Activated CD4-positive, alpha-beta T cell treated with anti-CD3 and anti-CD28 coated beads for 4 hours (primary cell): ENCODE measurements around the gene C1QTNF6.

ENCODE experiments used
- DNase-seq, 2 donors: peaks; one replicate each; pipeline ENCODE4 v3.0.0-alpha.2; 2020

C1QTNF6 gene

DNA sequence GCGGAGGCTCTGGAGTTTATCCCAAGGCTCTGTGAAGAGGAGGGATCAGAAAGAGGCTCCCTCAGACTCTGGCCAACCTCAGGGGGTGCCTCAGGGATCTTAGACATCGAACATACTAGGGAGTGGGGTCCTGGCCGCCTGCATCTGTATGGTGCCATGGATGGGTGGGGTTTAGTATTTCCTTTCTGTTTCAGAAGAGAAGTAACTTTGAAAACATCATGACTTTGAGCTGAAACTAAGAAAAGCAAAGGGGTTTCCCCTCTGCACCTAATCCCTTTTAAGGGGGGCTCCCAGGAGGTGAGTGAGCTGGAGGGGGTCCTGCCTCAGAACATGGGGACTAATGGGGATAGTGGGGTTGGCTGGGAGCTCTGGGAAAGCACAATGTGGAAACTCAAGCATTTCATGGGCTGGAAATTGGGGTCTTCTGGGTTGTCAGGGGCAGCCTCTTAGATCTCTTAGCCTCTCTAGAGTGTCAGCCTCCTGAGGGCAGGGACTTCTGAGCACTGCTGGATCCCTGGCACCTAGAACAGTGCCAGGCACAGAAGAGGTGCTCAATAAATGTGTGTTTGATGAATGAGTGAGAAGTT, 36.0 kb upstream of the C1QTNF6 start:
- DNase-seq = no peak

DNA sequence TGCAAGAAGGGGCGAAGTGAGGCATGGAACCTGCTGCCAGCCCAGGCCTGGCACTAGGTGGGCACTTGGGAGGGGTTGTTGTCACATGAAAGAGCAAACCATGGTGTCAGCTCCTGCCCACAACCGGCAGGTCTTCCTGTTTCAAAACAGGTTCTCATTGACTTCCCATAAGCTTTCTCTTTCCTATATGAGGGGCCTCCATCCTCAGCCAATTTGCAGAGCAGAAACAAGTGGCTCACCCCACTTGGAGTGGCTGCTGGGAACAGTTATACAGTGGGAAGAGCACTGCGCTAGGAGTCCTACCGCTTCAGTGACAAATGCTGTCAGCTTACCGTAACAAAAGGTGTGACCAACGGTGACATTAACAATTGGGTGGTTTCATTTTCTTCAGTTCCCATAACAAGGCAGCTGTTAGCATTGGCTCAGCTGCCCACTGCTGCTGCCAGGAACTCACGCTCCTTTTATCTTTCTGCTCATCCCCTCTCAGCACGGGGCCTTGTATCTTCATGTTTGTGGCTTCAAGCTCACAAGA, 34.5 kb upstream of the C1QTNF6 start:
- DNase-seq = peak in 1 of 2 donors; percentile 38

DNA sequence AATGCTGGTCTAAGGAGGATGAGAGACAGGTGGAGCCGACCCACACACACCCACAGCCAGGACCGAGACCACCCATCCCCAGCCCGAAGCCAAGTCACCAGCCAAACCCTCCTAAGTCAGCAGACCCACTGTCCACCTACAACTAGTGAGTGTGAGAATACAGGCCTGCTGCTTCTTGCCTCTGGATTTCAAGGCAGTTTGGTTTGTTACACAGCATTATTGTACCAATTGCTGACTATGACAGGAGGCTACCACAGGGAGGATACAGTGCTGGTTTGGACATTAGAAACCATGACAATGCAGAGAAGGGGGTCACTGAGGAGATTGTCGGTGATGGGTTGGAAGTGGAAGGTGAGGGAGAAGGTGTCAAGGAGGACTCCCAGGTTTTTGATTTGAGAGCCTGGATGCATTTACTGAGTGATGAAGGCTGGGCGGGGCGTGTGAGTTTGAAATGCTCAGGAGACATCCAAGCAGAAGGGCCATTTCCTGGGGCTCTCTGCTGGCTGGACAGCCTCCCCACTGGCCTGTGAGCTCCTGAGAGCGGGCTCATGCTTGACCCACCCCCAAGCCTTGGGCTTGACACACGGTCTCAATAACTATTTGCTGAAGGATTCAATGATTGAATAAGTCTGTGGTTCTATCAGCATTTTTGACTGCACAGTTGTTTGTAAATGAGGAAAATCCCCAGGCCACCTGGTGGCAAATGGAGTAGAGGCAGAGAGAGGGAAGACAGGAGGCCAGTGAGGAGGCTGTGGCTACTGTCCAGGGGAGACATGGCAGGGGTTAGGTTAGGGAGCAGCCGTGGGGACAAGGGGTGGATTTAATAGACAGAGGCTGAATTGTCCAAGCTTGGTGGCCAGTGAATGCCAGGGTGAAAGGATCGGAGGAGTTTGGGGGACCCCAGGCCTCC, 33.6 kb upstream of the C1QTNF6 start:
- no peak for DNase-seq

DNA sequence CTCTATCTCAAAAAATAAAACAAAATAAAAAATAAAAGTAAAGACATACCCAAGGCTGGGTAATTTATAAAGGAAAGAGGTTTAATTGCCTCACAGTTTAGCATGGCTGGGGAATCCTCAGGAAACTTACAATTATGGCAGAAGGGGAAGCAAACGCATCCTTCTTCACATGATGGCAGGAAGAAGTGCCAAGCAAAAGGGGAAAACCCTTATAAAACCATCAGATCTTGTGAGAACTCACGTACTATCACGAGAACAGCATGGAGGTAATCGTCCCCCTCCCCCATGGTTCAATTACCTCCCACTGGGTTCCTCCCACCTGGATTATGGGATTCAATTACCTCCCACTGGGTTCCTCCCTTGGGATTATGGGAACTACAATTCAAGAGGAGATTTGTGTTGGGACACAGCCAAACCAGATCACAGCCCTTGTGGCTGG, 32.5 kb upstream of the C1QTNF6 start:
- no peak for DNase-seq

DNA sequence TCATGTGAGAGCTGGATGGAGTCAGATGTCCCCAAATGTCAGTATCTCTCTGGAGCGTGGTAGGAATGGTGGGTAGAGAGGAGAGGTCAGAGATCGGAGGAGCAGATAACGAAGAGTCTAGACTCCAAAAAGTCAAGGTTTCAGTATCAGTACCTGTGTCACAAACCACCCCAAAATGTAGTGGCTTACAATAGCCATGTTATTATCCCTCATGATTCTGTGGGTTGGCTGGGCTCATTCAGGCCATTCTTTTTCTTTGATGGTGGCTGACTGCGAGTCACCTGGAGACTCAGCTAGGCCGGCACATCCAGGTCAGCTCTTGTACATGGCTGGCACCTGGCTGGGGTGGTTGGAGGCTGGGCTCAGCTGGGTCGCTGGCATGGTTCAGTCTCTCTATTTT, 31.5 kb upstream of the C1QTNF6 start:
- no peak for DNase-seq

DNA sequence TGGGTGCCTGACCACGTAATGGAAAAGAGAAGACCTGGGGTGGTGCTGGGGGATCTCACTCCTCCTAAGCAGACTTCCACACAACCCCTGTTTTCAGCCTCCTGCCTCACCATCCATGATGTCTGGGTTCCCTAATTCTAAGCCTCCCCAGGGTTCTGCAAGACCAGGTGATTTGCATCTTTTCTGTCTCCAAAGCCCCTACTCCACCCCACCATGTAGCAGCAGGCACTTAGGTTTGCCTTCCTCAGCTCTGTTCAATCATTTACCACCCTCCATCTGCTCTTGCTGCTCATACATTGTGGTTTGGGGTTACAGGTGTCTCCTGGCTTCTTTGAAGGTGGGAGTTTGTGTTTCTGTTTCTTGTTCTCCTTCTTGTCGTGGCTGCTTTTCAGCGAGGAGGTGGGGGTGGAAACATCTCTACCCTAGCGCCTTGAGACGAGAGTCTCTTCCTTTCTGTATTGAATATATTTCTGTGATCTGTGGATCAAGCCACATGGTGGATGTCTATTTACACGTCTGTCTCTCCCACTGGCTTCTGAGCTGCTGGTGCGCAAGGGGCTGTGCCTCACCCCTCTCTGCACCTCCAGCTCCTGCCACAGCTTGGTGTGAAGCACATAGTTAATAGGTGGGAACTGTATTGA, 30.8 kb upstream of the C1QTNF6 start:
- peak; percentile 72 to 76 for DNase-seq

DNA sequence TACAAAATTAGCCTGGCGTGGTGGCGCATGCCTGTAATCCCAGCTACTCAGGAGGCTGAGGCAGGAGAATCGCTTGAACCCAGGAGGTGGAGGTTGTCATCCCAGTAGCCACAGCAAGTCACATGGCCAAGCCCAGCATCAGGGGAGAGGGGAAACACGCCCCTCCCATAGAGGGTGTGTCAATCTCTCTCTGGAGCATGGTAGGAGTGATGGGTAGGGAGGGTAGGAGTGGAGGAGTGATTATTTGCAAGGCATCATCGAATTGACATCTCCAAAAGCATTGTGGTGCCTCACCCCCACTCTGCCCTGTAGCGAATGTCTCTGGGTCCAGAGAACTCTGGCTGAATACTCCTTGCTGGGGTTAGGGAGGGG, 30.3 kb upstream of the C1QTNF6 start:
- no peak for DNase-seq

DNA sequence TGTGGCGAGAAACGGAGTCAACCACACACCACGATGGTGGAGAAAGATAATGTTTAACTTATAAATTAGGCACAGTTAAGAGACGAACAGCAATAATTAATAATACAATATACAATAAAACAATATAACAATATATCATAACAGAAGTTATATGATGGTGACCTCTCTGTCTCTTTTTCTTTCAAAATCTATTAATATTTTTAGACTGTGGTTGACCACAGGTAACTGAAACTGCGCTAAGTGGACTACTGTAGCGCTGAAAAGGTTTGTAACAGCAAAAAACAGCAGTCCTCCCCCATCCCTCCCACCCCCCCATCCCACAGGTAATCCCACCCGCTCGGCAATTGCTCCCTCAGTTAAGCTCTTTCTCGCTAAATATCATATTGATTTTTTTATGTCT, 27.8 kb upstream of the C1QTNF6 start:
- DNase-seq = no peak

DNA sequence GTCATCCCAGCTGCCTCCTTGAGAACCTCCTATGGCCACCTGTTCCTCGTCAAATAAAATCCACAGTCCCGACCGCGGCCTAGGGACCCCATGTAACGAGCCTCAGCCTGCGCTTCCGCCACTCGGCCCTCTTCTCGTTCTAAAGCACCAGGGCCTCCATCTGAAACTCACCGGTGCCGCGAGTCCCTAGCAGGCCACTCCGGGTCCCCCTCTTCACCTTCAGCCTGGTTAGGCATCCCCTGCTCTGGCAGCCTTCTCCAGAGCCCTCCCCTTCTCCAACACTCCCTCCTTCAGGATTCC, 26.6 kb upstream of the C1QTNF6 start:
- DNase-seq = no peak

DNA sequence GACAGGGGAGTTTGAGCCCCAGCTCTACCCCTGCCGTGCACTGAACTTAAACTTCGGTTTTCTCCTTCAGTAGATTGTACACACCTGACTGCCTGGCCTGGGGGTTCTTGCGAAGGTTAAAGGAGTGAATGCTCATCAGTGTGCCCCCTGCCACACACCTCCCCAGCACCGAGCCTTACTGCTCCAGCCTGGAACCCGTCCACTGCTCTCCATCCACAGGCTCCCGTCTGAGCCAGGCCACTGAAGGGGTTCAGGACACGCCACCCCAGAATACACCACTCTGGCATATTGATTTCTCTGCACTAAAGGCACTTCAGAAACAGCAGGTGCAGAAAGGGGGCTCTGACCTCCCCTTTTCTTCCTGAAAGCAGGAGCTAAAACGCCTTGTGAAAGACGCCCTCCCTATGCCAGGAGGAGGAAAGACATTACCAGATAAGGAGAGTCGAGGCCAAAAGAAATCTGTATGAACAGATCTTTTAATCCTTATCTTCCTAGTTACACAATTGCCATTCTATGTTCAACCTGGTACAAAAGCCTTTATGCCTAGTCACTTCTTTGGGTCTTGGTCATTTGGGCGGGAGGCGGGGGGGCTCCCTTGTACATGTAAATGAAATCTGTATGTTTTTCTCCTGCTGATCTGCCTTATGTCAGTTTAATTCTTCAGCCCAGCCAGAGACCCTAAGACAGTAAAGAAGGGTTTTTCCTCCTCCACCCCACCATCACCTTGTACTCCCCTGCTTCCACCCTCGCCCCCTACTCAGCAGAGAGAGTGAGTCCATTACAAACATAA, 26.1 kb upstream of the C1QTNF6 start:
- DNase-seq = no peak

DNA sequence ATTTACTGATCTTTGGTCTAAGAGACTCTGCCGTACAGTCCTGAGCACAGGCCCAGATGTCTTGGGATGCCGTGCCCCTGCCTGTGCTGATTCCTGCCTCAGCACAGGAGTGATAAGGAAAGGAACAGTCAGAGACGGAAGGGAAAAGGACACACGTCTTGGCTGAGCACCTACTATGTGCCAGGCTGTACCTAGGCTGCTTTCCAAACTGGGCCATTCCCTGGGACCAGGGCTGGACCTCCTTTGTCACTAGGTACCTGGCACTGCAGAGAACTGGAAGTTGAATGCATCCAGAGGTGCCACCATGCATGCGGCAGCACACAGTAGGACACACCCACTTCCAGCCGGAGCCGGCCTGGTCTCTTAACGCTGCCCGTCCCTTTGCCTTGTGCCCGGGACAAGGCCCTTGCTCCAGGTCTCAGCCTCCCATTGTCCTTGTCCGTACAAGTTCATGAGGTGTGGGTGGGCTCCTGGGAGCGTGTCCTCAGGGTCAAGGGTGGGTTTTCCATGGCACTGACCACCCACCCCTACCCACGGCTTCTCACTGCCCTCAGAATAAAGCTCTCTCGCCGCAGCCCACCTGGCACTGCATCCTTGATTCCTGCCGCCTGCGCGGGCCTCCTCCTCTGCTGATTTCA, 25.3 kb upstream of the C1QTNF6 start:
- DNase-seq = no peak

DNA sequence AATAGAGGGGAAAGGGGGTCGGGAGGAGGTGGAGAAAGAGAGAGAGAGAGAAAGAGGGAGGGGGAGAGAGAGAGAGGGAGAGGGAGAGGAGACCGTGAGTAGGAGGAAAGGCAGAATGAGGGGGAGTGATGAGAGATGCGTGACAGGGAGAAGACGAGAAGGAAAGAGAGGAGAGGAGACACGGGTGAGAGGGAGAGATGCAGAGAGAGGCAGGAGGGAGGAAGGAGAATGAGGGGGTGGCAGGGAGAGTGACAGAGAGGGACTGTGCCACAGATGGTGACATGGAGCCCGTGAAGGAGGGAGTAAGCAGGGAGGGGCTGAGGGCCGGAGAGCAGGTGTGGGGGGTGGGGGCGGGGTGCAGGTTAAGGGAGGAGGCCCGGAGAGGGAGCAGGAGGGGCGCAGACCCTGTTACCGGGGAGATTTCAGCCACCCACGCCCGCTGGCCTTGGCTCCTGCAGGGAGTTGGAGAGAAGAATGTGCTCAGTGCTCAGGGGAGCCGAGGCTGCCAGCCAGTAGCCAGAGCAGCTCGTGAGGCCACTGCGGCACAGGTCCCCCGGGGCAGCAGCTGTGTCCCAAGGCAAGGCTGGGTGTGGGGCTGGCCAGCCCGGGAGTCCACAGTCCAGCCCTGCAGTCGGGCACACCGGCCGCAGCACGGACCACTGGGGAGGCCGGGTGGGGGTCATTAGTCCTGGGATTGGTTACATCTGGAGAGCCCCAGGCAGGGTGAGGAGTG, 24.3 kb upstream of the C1QTNF6 start, which contains the start of gene SSTR3:
Gene SSTR3 (minus strand): TSS at position 304 of the 733 bp plus-strand sequence. CDS start 4,674 bp downstream, outside the sequence.
- no peak for DNase-seq

DNA sequence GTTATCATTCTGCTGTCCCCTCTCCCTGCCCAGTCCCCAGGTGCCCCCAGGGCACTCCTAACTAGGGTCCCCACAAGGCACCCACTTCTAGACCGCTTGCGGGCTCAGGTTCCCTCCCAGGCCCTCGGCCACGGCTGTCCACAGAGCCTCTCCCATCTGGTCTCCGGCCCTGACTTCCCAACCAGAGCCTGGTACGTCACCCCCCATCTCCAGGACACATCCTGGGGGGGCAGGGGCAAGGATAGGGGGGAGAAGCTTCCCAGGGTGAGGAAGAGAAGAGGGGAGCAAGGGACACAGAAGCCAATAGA, 23.8 kb upstream of the C1QTNF6 start:
- no peak for DNase-seq

DNA sequence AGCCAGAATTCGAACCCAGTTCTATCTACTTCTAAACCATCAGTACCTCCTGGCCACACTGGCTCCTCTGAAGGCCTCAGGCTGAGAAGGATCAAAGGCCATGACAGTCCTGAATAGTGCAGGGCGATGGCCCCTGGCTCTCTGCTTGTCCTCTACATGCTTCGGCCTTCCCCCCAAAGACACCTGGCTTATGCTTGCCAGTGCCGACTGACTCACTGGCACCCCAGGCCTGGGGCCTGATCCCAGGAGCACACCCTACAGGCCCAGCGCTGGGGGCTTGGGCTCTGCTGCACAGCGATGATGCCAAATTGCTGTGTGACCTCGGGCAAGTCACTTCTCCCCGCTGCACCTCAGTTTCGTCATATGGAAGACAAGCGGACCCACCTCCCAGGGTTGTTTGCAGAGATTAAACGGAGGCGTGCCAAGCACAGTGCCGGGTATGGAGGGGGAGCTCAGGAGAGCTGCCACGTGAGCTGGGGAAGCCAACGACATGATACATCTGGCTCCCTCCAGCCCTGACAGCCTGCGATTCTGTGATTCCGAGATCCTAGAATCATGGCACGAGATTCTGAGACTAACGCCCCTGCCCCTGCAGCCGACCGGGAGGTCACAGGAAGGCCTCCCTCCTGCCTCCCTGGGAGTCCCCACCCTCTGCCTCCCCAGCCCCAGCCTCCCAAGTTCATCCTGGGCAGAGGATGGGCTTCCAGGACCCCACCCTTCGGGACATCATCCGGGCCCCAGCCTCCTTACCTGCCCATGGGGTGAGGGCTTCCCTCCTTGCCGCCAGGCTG, 23.2 kb upstream of the C1QTNF6 start:
- DNase-seq = no peak

DNA sequence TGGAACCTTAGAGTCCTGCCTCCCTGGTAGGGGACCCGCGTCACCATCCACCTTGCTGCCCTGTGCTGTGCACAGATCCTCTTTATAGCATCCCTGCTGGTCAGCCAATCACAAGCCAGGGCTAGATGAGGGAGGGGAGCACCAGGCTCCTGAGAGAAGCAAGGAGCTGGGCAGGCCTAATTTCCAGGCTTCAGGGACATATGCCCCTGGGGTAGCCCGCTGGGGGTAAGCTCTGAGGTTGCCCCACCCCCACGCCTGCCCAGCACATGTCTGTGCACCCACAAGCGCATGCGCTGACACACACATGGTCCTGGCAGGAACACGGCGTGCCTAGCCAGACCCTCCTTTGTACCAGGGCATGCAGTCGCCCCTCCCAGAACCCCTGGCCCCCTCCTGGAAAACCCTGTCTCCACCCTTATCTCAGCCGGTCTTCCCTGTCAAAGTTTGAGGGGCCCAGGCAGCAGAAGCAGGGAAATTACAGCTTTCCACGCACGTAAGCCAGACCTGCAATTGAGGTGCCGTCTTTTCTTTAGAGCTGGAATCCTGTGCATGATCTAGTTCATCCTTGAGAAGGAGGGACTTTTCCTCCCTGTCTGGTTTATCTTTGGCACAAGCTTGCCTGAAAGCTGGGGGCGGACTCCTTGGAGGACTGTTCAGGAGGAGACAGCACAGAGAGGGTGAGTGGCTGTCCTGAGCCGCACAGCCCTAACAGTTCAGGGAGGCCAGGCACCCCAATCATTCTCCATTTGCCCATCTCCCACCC, 22.2 kb upstream of the C1QTNF6 start:
- no peak for DNase-seq

DNA sequence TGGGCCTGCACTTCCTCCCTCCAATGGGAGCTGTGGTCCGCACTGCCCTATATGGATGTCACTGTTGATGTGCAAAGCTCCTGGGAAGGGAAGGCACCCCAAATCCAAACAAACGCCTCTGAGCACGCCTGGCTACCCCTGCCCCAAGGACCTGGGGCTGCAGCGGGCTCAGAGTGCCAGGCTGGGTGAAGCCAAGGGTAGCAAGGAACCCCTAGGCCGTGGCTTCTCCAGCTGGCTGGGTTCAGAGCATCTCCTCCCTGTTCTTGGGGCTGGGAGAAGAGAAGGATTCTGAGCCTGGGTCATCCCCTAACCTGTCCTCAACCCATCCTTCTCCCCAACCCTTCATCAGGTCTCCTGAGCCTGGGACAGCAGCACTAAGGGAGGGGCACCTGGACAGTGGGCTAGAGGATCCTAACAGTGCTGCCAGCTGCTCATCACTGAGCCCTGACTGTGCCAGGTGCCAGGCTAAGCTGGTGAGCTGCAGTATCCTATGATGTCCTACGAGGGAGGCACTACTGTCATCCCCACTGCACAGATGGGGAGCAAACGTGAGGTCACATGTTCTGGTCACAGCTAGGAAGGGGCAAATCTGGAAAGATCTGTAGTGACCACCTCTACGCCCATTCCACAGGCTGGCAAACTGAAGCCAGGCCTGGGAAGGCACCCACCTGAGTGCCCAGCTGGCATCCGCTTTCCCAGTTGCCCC, 21.2 kb upstream of the C1QTNF6 start:
- no peak for DNase-seq

DNA sequence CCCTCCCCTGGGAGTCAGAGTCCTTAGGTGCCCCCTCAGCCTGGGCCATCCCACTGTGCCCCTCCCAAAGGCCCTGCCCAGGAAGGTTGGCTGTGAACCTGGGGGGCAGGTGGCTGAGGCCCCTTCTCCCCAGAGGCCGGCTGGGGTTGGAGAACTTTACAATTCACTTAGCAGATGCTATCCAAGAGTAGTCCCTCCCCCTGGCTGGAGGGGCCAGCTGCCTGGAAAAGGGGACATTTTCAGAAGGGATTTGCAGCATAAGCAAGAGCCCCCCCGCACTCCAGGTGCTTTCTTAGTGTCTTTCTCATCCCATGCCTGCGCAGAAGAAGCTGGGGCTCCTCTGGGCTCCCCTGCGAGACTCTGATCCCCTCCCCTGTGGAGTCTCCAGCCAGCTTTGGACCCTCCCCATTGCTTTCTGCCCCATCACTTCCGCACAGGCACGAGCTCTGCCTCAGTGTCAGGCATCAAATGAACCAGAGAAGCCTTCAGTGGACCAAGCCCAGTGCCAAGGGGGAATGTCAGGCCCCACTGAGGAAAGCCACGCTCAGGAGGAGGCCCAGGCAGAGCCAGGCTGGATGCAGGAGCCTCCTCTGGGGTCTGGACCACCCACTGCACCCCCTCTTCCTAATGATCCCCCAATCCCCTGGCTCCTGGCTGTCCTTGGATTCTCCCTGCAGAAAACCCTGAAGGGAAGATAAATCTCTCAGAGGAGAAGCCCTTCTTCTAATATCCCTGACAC, 20.5 kb upstream of the C1QTNF6 start:
- no peak for DNase-seq

DNA sequence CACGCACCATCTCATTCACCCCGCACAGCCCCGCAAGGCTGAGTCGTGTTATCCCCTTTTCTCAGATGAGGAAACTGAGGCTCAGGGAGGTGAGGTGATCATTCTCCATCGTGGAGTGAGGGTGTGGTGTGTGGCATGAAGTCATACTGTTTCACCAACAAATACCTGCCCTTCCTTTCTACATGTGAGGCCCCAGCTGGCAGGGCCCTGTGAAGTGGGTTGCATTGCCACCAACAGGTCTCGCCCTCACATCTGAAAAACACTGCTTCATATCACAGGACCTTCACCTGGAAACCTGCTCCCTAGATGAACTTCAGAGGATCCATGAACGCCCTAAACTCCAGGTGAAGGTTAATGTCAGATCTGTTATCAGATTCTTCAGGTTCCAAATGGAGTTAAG, 19.9 kb upstream of the C1QTNF6 start:
- DNase-seq = no peak
